HepG2 (cell line): ENCODE results near the gene CA10. TPM values are rescaled to one million over a fixed set of nuclear protein-coding genes. Genes with fewer than 3 reads are reported as not detected.

Experiments
- ATAC-seq: fragments of 200-7000 bp; cut with Tn5 transposase; 3 replicates; pipeline ENCODE4 v1.9.1; 2020; ENCODE audit warnings: mild to moderate bottlenecking, moderate library complexity
- BruUV-seq: library from RNA; stranded (reverse); fragments of 400-500 nt; replicated peaks from 2 replicates; lab custom pipeline; 2021; lab: Mats Ljungman, UMichigan
- CTCF ChIA-PET: fragments of 300-600 bp; formaldehyde crosslinking; extraction: SDS; loops from one replicate; lab custom pipeline; 2021; ENCODE audit warnings: low total read pairs, inconsistent platforms, low intra/inter-chr PET ratio; lab: Yijun Ruan, JAX
- POLR2A ChIA-PET: fragments of 350-600 bp; sonication (Branson Sonifier 250); formaldehyde crosslinking; loops from one replicate; lab custom pipeline; 2020; ENCODE audit warnings: antibody characterized with exemption, inconsistent platforms; lab: Yijun Ruan, JAX
- DNase-seq: peaks from one replicate; pipeline ENCODE4 v3.0.0-alpha.2; 2015; ENCODE audit warnings: low spot score
- FAIRE-seq: peaks from 3 replicates; lab custom pipeline; 2011; peaks lifted over from hg19 to GRCh38; lab: Jason Lieb, UNC
- H2AFZ ChIP-seq: one replicate; pipeline ENCODE4 v1.6.1; 2011; ENCODE audit warnings: low read length, inconsistent platforms
- H3K27ac ChIP-seq: fragments of 300-600 bp; 3 replicates; pipeline ENCODE4 v1.8.0; 2011; ENCODE audit warnings: mixed run types, mild to moderate bottlenecking, mixed read lengths, low read length, inconsistent platforms; ENCODE audit not compliant: insufficient read depth; ENCODE audit errors: extremely low read length
- H3K27me3 ChIP-seq, 2 experiments: fragments of 200-600 bp in 1 of 2; 2 replicates in 1 of 2; 3 replicates in 1 of 2; pipeline versions ENCODE4 v1.6.0 to v1.8.0; 2011; ENCODE audit warnings: low read length in 2 of 2, mild to moderate bottlenecking in 2 of 2, moderate library complexity in 2 of 2, inconsistent platforms in 1 of 2; ENCODE audit not compliant: insufficient read depth in 2 of 2, control insufficient read depth in 1 of 2
- H3K36me3 ChIP-seq, 2 experiments: fragments of 200-600 bp in 1 of 2; replicated peaks in 1 of 2; 2 replicates in 1 of 2; 3 replicates in 1 of 2; pipeline versions ENCODE4 v1.5.1 to v1.8.0; 2011; ENCODE audit warnings: low read length in 2 of 2, inconsistent platforms in 1 of 2; ENCODE audit not compliant: insufficient read depth in 2 of 2, control insufficient read depth in 1 of 2
- H3K4me1 ChIP-seq: 2 replicates; pipeline ENCODE4 v1.5.1; 2012; ENCODE audit warnings: low read length, inconsistent platforms; ENCODE audit not compliant: insufficient read depth
- H3K4me2 ChIP-seq: 2 replicates; pipeline ENCODE4 v1.6.0; 2011; ENCODE audit warnings: low read depth, low read length, inconsistent platforms
- H3K4me3 ChIP-seq, 3 experiments: fragments of 200-600 bp in 1 of 3; sonication (generic), shearing (Covaris generic) in 1 of 3; replicated peaks in 1 of 3; 2 replicates each; pipeline ENCODE4 v1.5.1; 2011 to 2016; ENCODE audit warnings: low read length in 3 of 3, inconsistent platforms in 2 of 3, low read depth in 2 of 3, mild to moderate bottlenecking in 2 of 3, control low read depth in 1 of 3, mixed read lengths in 1 of 3; ENCODE audit not compliant: insufficient read depth in 1 of 3
- H3K79me2 ChIP-seq: one replicate; pipeline ENCODE4 v1.6.1; 2011; ENCODE audit warnings: low read length, inconsistent platforms; ENCODE audit not compliant: insufficient read depth
- H3K9ac ChIP-seq: 2 replicates; pipeline ENCODE4 v1.6.0; 2011; ENCODE audit warnings: mild to moderate bottlenecking, low read depth, low read length, inconsistent platforms; ENCODE audit not compliant: insufficient read depth
- H3K9me3 ChIP-seq: 2 replicates; pipeline ENCODE4 v1.5.1; 2012; ENCODE audit warnings: mild to moderate bottlenecking, low read length
- H4K20me1 ChIP-seq: 2 replicates; pipeline ENCODE4 v1.6.0; 2011; ENCODE audit warnings: inconsistent platforms, mild to moderate bottlenecking, low read length, moderate library complexity; ENCODE audit not compliant: insufficient read depth
- NR2F2 ChIP-seq: IDR thresholded peaks from 2 replicates; pipeline ENCODE4 v1.6.1; 2012; ENCODE audit warnings: low read depth, inconsistent platforms, borderline replicate concordance
- ZNF12 ChIP-seq: sonication (generic); formaldehyde crosslinking; IDR thresholded peaks from 2 replicates; pipeline ENCODE4 v1.5.0; 2020; ENCODE audit warnings: missing genetic modification reagents
- ZNF354B ChIP-seq: sonication (generic); formaldehyde crosslinking; IDR thresholded peaks from 2 replicates; pipeline ENCODE4 v1.8.0; 2022; ENCODE audit warnings: mild to moderate bottlenecking, missing genetic modification reagents
- WGBS: methylation state at CpG from one replicate; pipeline ENCODE4 v1.1.6; 2017; ENCODE audit warnings: low lambda C conversion rate; 5-methylcytosine and 5-hydroxymethylcytosine counted together
- in situ Hi-C: cut with HindIII; loops from 2 replicates; pipeline ENCODE4 v1.10.0; 2017; ENCODE audit warnings: low pct_unique_long_range_greater_than_20kb; ENCODE audit not compliant: extremely low pct_ligation_motif_present
- intact Hi-C: fragments of 100-400 bp; cut with micrococcal nuclease; formaldehyde crosslinking; loops from one replicate; pipeline ENCODE4 v1.10.0; 2022; ENCODE audit not compliant: unreplicated experiment
- polyA plus RNA-seq, 8 experiments: library from polyadenylated mRNA; depleted of rRNA in 3 of 8; stranded (reverse) in 7 of 8; unstranded in 1 of 8; fragments of >200 nt; fragmentation: Illumina TruSeq in 4 of 8; extraction: Trizol in 4 of 8; gene quantifications; 2 replicates each; pipeline versions ENCODE4 v1.2.1 to v1.2.3, GENCODE V29; 2011 to 2016; ENCODE audit warnings: low read depth in 4 of 8, missing spikeins in 1 of 8, mixed read lengths in 1 of 8; ENCODE audit not compliant: insufficient read depth in 1 of 8
- total RNA-seq, 5 experiments: library from RNA; depleted of rRNA; stranded (reverse); fragments of >200 nt; fragmentation: Illumina TruSeq; extraction: Trizol; gene quantifications; 2 replicates each; pipeline ENCODE4 v1.2.3, GENCODE V29; 2016; ENCODE audit warnings: low read depth in 1 of 5
- TF ChIP-seq, protein P1 (sequence below): sonication (generic); formaldehyde crosslinking; IDR thresholded peaks from 2 replicates; pipeline ENCODE4 v1.5.1; 2020; ENCODE audit warnings: missing genetic modification reagents, mild to moderate bottlenecking, borderline replicate concordance

Gene CA10
- total and polyA plus RNA-seq, 2 of the 13 experiments (the other 11 are each of a cell fraction or from before 2014, with no cell fraction given): not detected

DNA sequence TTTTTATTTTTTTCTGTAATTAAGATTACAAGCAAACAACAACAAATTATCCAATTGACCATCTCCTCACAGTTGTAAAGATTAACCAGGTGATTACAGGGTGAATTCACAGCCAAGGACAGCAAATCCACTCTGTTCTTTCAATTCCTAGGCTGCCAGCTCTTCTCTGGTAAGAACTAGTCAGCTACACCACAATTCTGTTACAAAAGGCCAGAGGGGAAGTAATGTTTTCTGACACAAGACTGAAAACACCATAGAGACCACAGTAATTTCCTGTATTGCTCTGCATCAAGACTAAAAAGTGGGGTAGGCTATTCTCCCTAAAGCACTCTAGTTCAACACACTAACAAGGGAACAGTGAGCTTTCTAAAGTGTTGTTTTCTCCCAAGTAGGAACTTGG, 10.6 kb downstream of the CA10 start (continued):
- TF ChIP-seq ZNF12: no peak

GRCh38 chr17:52147431-52147830, 11.1 kb downstream of the CA10 start:
- intact Hi-C loops: no loop called here
- 0% methylated on average over 1 of the region's 1 CpG for WGBS
- Histone ChIP-seq H3K27ac (no peak overlapping the region), H2AFZ (no peak overlapping the region), H3K4me1 (no peaks in the 10 kb centered on the region), H3K4me3 (no peak overlapping the region), H4K20me1 (no peaks in the 10 kb centered on the region)
- TF ChIP-seq NR2F2: no peak
- TF ChIP-seq, all 625 proteins: peak for 0
- in situ Hi-C loops: no loop called here
- Histone ChIP-seq H3K36me3 (no peaks in the 10 kb centered on the region), H3K27me3 (no peaks in the 10 kb centered on the region), H3K4me2 (no peak overlapping the region), H3K9ac (no peak overlapping the region), H3K79me2 (no peaks in the 10 kb centered on the region), H3K9me3 (no peaks in the 10 kb centered on the region)
- no peak for DNase-seq
- ChIA-PET CTCF (no interaction called here), POLR2A (no interaction called here)
- BruUV-seq: no TSS peak
- FAIRE-seq: no peak
- no peak for ATAC-seq

- no peak overlapping the region for H3K9ac ChIP-seq
- in situ Hi-C loops: no loop called here
- no peaks in the 10 kb centered on the region for H3K9me3 ChIP-seq
- DNase-seq: no peak
- no TSS peak for BruUV-seq
- no peaks in the 10 kb centered on the region for H3K36me3 ChIP-seq
- ChIA-PET CTCF (no interaction called here), POLR2A (no interaction called here)
- no peak overlapping the region for H2AFZ ChIP-seq
- H4K20me1 ChIP-seq: no peaks in the 10 kb centered on the region
- no peak overlapping the region for H3K27ac ChIP-seq
- no peaks in the 10 kb centered on the region for H3K4me1 ChIP-seq
- H3K79me2 ChIP-seq: no peaks in the 10 kb centered on the region
- no peaks in the 10 kb centered on the region for H3K27me3 ChIP-seq
- no peak overlapping the region for H3K4me2 ChIP-seq
- intact Hi-C loops: no loop called here
- no peak for ATAC-seq
- no peak for FAIRE-seq
- TF ChIP-seq, protein P1, sequence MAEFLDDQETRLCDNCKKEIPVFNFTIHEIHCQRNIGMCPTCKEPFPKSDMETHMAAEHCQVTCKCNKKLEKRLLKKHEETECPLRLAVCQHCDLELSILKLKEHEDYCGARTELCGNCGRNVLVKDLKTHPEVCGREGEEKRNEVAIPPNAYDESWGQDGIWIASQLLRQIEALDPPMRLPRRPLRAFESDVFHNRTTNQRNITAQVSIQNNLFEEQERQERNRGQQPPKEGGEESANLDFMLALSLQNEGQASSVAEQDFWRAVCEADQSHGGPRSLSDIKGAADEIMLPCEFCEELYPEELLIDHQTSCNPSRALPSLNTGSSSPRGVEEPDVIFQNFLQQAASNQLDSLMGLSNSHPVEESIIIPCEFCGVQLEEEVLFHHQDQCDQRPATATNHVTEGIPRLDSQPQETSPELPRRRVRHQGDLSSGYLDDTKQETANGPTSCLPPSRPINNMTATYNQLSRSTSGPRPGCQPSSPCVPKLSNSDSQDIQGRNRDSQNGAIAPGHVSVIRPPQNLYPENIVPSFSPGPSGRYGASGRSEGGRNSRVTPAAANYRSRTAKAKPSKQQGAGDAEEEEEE: no peak
- TF ChIP-seq ZNF354B (CRISPR knock-in tag): no peak
- TF ChIP-seq, all 625 proteins: peak for 0
- no peak overlapping the region for H3K4me3 ChIP-seq
These were observed 13.0 kb downstream of the CA10 start for GRCh38 chr17:52145476-52145875.
